Occipital lobe (tissue), 2 donors: ENCODE measurements around the gene RAB33B. TPM values are rescaled to one million over a fixed set of nuclear protein-coding genes. Genes with fewer than 3 reads are reported as not detected.
A peak's percentile ranks its signal among the peaks of the same experiment; 100 is the strongest.
"Not testable (repeated sequence)": the region's sequence is repeated elsewhere in the genome, so short reads cannot be mapped to it uniquely, and the experiment has no call there.

ENCODE experiments used
- DNase-seq: peaks from one replicate; lab custom pipeline; 2025; lab: John Stamatoyannopoulos, UW
- total RNA-seq: library from RNA; depleted of rRNA; stranded (reverse); fragments of >200 nt; gene quantifications from one replicate; pipeline ENCODE4 v1.2.3, GENCODE V29; 2014

Gene RAB33B
- total RNA-seq: 47.7 TPM

- DNase-seq: no peak
These were observed at the start of gene RAB33B for GRCh38 chr4:139454111-139455045. Gene RAB33B, plus strand, starts transcription at chr4:139454121. Its CDS starts 75 bp downstream, at chr4:139454196.

- no peak for DNase-seq
These were observed 43.6 kb upstream of the RAB33B start for GRCh38 chr4:139410312-139410711.

- not testable (repeated sequence) for DNase-seq
These were observed 39.2 kb upstream of the RAB33B start for GRCh38 chr4:139414671-139415210.

- DNase-seq: no peak
These were observed 37.7 kb upstream of the RAB33B start for GRCh38 chr4:139416073-139416673.

- DNase-seq: peak; percentile 4
These were observed 34.5 kb upstream of the RAB33B start for GRCh38 chr4:139419388-139419914.

GRCh38 chr4:139420652-139421051 is 33.3 kb upstream of the RAB33B start:
- no peak for DNase-seq

GRCh38 chr4:139436122-139436521 is 17.8 kb upstream of the RAB33B start:
- no peak for DNase-seq

GRCh38 chr4:139438141-139438540 is 15.8 kb upstream of the RAB33B start:
- no peak for DNase-seq

GRCh38 chr4:139441029-139441428 is 12.9 kb upstream of the RAB33B start:
- DNase-seq: no peak

- DNase-seq: no peak
These were observed 10.3 kb upstream of the RAB33B start for GRCh38 chr4:139443661-139444060.

- DNase-seq: not testable (repeated sequence)
These were observed 9.0 kb upstream of the RAB33B start for GRCh38 chr4:139444881-139445280.

- not testable (repeated sequence) for DNase-seq
These were observed 6.8 kb upstream of the RAB33B start for GRCh38 chr4:139447078-139447477.

- DNase-seq: no peak
These were observed 3.3 kb upstream of the RAB33B start for GRCh38 chr4:139450586-139450985.

GRCh38 chr4:139451997-139452396 is 1.9 kb upstream of the RAB33B start:
- no peak for DNase-seq

GRCh38 chr4:139453041-139453370 is 915 bp upstream of the RAB33B start:
- DNase-seq: no peak

GRCh38 chr4:139453371-139454110 is 380 bp upstream of the RAB33B start:
- DNase-seq: peak; percentile 93

- DNase-seq: no peak
These were observed 1.2 kb downstream of the RAB33B start for GRCh38 chr4:139455126-139455538.

- DNase-seq: no peak
These were observed 3.4 kb downstream of the RAB33B start for GRCh38 chr4:139457318-139457717.

- no peak for DNase-seq
These were observed 4.6 kb downstream of the RAB33B start for GRCh38 chr4:139458543-139458942.

GRCh38 chr4:139458999-139459398 is 5.1 kb downstream of the RAB33B start:
- DNase-seq: no peak

- no peak for DNase-seq
These were observed 6.6 kb downstream of the RAB33B start for GRCh38 chr4:139460565-139460964.
